ENCODE data around the gene KIAA1671.
A peak's percentile ranks its signal among the peaks of the same experiment; 100 is the strongest.

The KIAA1671 gene

DNA sequence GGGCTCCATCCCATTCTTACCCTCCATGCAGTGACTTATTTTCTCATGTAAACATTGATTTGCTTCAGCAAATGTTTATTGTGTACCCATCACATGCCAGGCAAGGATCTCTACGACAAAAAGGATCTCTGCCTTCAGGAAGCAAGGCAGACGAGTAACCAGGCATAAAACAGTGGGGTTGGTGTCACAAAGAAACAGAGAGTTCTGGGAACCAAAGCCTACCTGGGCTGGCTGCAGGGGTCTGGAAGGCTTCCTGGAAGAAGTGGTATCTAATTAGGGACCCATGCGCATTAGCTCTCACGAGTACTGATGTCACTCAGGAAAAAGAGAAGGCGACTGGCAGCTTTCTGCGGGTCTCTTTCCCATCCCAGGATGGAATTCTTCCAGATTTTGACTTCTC lies 44.5 kb downstream of the KIAA1671 start:
- Histone ChIP-seq H2AFZ (ENCODE audit: low read length) (no peak overlapping the region), H3K9me2 (replicated peaks; ENCODE audit: low read depth, low read length) (no peaks in the 10 kb centered on the region), H3K4me1 (ENCODE audit: insufficient read depth, low read length, poor library complexity, severe bottlenecking) (no peaks in the 10 kb centered on the region), H3K36me3 (ENCODE audit: insufficient read depth, low read length) (no peaks in the 10 kb centered on the region), H3K27me3 (ENCODE audit: insufficient read depth, low read length, poor library complexity, severe bottlenecking) (peaks cover 6% of the 10 kb centered on the region), H3K4me2 (ENCODE audit: low read depth, low read length, poor library complexity, severe bottlenecking) (no peak overlapping the region), H3K4me3 (ENCODE audit: low read length, poor library complexity, severe bottlenecking) (no peak overlapping the region), H3K79me2 (ENCODE audit: insufficient read depth, low read length) (no peaks in the 10 kb centered on the region), H3K9ac (ENCODE audit: low read depth, low read length, poor library complexity, severe bottlenecking) (no peak overlapping the region), H3F3A (ENCODE audit: low read depth) (no peaks in the 10 kb centered on the region), H4K20me1 (ENCODE audit: insufficient read depth, low read length, poor library complexity, severe bottlenecking) (no peaks in the 10 kb centered on the region), H3K9me3 (ENCODE audit: insufficient read depth, low read depth, low read length) (no peaks in the 10 kb centered on the region)
- TF ChIP-seq EZH2phosphoT487 (IDR thresholded peaks at IDR 0.05; ENCODE audit: borderline replicate concordance): no peak
- no peak for TF ChIP-seq CTCF (conservative IDR thresholded peaks at IDR 0.05; ENCODE audit: low read length)

DNA sequence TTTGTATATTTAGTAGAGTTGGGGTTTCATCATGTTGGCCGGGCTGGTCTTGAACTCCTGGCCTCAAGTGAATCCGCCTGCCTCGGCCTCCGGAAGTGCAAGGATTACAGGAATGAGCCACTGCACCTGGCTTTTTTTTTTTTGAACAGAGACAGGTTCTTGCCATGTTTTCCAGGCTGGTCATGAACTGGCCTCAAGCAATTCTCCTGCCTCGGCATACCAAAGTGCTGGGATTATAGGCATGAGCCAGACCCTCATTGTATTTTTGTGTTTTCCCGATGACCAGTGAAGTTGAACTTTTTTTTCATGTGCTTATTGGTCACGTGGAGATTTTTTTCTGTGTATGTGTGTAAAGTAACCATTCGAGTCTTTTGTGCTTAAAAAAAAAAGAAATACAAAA lies 48.2 kb downstream of the KIAA1671 start:
- Histone ChIP-seq H2AFZ (ENCODE audit: low read length) (no peak overlapping the region), H3K9me2 (replicated peaks; ENCODE audit: low read depth, low read length) (no peaks in the 10 kb centered on the region), H3K9ac (ENCODE audit: low read depth, low read length, poor library complexity, severe bottlenecking) (no peak overlapping the region), H3K9me3 (ENCODE audit: insufficient read depth, low read depth, low read length) (no peaks in the 10 kb centered on the region), H3K27me3 (ENCODE audit: insufficient read depth, low read length, poor library complexity, severe bottlenecking) (peaks cover 6% of the 10 kb centered on the region), H3K36me3 (ENCODE audit: insufficient read depth, low read length) (no peaks in the 10 kb centered on the region), H3K79me2 (ENCODE audit: insufficient read depth, low read length) (no peaks in the 10 kb centered on the region), H3F3A (ENCODE audit: low read depth) (no peaks in the 10 kb centered on the region), H3K4me2 (ENCODE audit: low read depth, low read length, poor library complexity, severe bottlenecking) (no peak overlapping the region), H4K20me1 (ENCODE audit: insufficient read depth, low read length, poor library complexity, severe bottlenecking) (no peaks in the 10 kb centered on the region), H3K4me3 (ENCODE audit: low read length, poor library complexity, severe bottlenecking) (no peak overlapping the region), H3K4me1 (ENCODE audit: insufficient read depth, low read length, poor library complexity, severe bottlenecking) (peaks cover 3% of the 10 kb centered on the region)
- no peak for TF ChIP-seq CTCF (conservative IDR thresholded peaks at IDR 0.05; ENCODE audit: low read length)
- TF ChIP-seq EZH2phosphoT487 (IDR thresholded peaks at IDR 0.05; ENCODE audit: borderline replicate concordance): no peak

- Histone ChIP-seq H3F3A (ENCODE audit: low read depth) (no peaks in the 10 kb centered on the region), H3K36me3 (ENCODE audit: insufficient read depth, low read length) (no peaks in the 10 kb centered on the region), H2AFZ (ENCODE audit: low read length) (no peak overlapping the region), H3K27me3 (ENCODE audit: insufficient read depth, low read length, poor library complexity, severe bottlenecking) (no peaks in the 10 kb centered on the region), H3K4me3 (ENCODE audit: low read length, poor library complexity, severe bottlenecking) (no peak overlapping the region), H4K20me1 (ENCODE audit: insufficient read depth, low read length, poor library complexity, severe bottlenecking) (no peaks in the 10 kb centered on the region), H3K9ac (ENCODE audit: low read depth, low read length, poor library complexity, severe bottlenecking) (no peak overlapping the region), H3K9me2 (replicated peaks; ENCODE audit: low read depth, low read length) (no peaks in the 10 kb centered on the region), H3K79me2 (ENCODE audit: insufficient read depth, low read length) (no peaks in the 10 kb centered on the region), H3K4me2 (ENCODE audit: low read depth, low read length, poor library complexity, severe bottlenecking) (peak overlapping the region; percentile 1), H3K4me1 (ENCODE audit: insufficient read depth, low read length, poor library complexity, severe bottlenecking) (peaks cover 3% of the 10 kb centered on the region), H3K9me3 (ENCODE audit: insufficient read depth, low read depth, low read length) (no peaks in the 10 kb centered on the region)
- TF ChIP-seq EZH2phosphoT487 (IDR thresholded peaks at IDR 0.05; ENCODE audit: borderline replicate concordance) (peak; percentile 2; the same call in 1 of the 2 replicates), CTCF (conservative IDR thresholded peaks at IDR 0.05; ENCODE audit: low read length) (no peak)
Measured at GRCh38 chr22:25002241-25002985, 49.9 kb downstream of the KIAA1671 start.

Measured in Loucy (cell line).